ENCODE results near the gene CAPN5.

DNA sequence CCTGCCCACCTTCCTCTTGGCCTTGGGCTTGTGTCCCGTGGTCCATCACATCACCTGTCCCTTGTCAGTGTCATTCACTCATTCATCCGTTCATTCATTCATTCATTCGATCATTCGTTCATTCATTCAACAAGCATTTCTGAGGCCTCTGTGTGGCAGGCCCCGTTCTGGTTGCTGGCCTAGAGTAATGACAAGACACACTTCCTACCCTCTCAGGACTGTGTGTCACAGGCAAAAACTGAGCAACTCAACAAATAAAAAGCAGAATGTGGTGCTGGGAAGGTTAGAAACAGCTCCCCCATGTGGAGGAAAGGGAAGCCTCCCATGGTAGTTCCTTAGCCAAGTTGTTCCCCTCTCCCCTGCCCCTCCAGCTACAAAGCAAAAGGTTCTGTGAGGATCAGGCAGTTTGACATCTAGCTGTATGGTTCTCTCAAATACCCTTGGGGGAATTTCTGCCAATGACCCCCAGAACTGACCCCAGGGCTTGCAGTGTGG lies 34.3 kb downstream of the CAPN5 start:
- TF ChIP-seq, protein P1, sequence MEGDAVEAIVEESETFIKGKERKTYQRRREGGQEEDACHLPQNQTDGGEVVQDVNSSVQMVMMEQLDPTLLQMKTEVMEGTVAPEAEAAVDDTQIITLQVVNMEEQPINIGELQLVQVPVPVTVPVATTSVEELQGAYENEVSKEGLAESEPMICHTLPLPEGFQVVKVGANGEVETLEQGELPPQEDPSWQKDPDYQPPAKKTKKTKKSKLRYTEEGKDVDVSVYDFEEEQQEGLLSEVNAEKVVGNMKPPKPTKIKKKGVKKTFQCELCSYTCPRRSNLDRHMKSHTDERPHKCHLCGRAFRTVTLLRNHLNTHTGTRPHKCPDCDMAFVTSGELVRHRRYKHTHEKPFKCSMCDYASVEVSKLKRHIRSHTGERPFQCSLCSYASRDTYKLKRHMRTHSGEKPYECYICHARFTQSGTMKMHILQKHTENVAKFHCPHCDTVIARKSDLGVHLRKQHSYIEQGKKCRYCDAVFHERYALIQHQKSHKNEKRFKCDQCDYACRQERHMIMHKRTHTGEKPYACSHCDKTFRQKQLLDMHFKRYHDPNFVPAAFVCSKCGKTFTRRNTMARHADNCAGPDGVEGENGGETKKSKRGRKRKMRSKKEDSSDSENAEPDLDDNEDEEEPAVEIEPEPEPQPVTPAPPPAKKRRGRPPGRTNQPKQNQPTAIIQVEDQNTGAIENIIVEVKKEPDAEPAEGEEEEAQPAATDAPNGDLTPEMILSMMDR (IDR thresholded peaks at IDR 0.05; ENCODE audit: low read depth, low read length), result peak; percentile 56
- TF ChIP-seq EZH2phosphoT487 (IDR thresholded peaks at IDR 0.05; ENCODE audit: low read depth), result no peak

All from OCI-LY3 (cell line).